ACC112 (cell line): Measurements from ENCODE around the gene CSRNP2.

Experiments used
- H2AFZ ChIP-seq: fragments of 200-600 bp; sonication (generic); one replicate; pipeline ENCODE4 v1.6.0; 2017; ENCODE audit warnings: antibody characterized with exemption, low read length; ENCODE audit not compliant: unreplicated experiment
- H3K27ac ChIP-seq: fragments of 200-600 bp; sonication (generic); 2 replicates; pipeline ENCODE4 v1.5.1; 2014; ENCODE audit warnings: low read depth, mild to moderate bottlenecking, antibody characterized with exemption, low read length, moderate library complexity
- H3K27me3 ChIP-seq: fragments of 200-600 bp; sonication (generic); 2 replicates; pipeline ENCODE4 v1.6.1; 2014; ENCODE audit warnings: mild to moderate bottlenecking, antibody characterized with exemption, low read length, moderate library complexity, mixed read lengths; ENCODE audit not compliant: insufficient read depth
- H3K36me3 ChIP-seq: fragments of 200-600 bp; sonication (generic); 2 replicates; pipeline ENCODE4 v1.6.1; 2016; ENCODE audit warnings: mild to moderate bottlenecking, antibody characterized with exemption, low read length, moderate library complexity, mixed read lengths; ENCODE audit not compliant: insufficient read depth
- H3K4me1 ChIP-seq: fragments of 200-600 bp; sonication (generic); one replicate; pipeline ENCODE4 v1.6.1; 2016; ENCODE audit warnings: low read length, mixed read lengths; ENCODE audit not compliant: insufficient read depth, unreplicated experiment, control insufficient read depth
- H3K4me3 ChIP-seq: fragments of 200-600 bp; sonication (generic); 2 replicates; pipeline ENCODE4 v1.5.1; 2014; ENCODE audit warnings: mild to moderate bottlenecking, low read depth, low read length
- H3K79me2 ChIP-seq: fragments of 200-600 bp; sonication (generic); one replicate; pipeline ENCODE4 v1.6.0; 2016; ENCODE audit warnings: low read length; ENCODE audit not compliant: control insufficient read depth, unreplicated experiment, insufficient read depth

The CSRNP2 gene

GRCh38 chr12:51056242-51056641 lies 27.2 kb downstream of the CSRNP2 start:
- no peaks in the 10 kb centered on the region for H3K27me3 ChIP-seq
- H2AFZ ChIP-seq = no peak overlapping the region
- H3K27ac ChIP-seq = no peak overlapping the region
- H3K79me2 ChIP-seq = no peaks in the 10 kb centered on the region
- H3K4me3 ChIP-seq = no peak overlapping the region
- H3K36me3 ChIP-seq = peaks cover 24% of the 10 kb centered on the region; the same call in 1 of the 2 replicates
- H3K4me1 ChIP-seq = peaks cover 6% of the 10 kb centered on the region

GRCh38 chr12:51055060-51055459 lies 28.3 kb downstream of the CSRNP2 start:
- no peaks in the 10 kb centered on the region for H3K27me3 ChIP-seq
- no peak overlapping the region for H2AFZ ChIP-seq
- no peak overlapping the region for H3K4me3 ChIP-seq
- peaks cover 6% of the 10 kb centered on the region for H3K4me1 ChIP-seq
- H3K27ac ChIP-seq = no peak overlapping the region
- H3K79me2 ChIP-seq = no peaks in the 10 kb centered on the region
- peaks cover 20% of the 10 kb centered on the region; the same call in 1 of the 2 replicates for H3K36me3 ChIP-seq

- Histone ChIP-seq H3K36me3 (peaks cover 15% of the 10 kb centered on the region), H3K4me1 (peaks cover 15% of the 10 kb centered on the region), H2AFZ (no peak overlapping the region), H3K27me3 (no peaks in the 10 kb centered on the region), H3K4me3 (no peak overlapping the region), H3K79me2 (peaks cover 18% of the 10 kb centered on the region), H3K27ac (no peak overlapping the region)
These were observed 31.6 kb downstream of the CSRNP2 start for GRCh38 chr12:51051787-51052186.

GRCh38 chr12:51049525-51049924 lies 33.9 kb downstream of the CSRNP2 start:
- Histone ChIP-seq H3K27ac (no peak overlapping the region), H2AFZ (no peak overlapping the region), H3K79me2 (peaks cover 18% of the 10 kb centered on the region), H3K4me1 (peaks cover 10% of the 10 kb centered on the region), H3K4me3 (peak overlapping the region; percentile 93), H3K36me3 (peaks cover 13% of the 10 kb centered on the region), H3K27me3 (no peaks in the 10 kb centered on the region)

GRCh38 chr12:51048661-51049251 lies 34.6 kb downstream of the CSRNP2 start:
- H2AFZ ChIP-seq = peak overlapping the region; percentile 95
- H3K27me3 ChIP-seq = no peaks in the 10 kb centered on the region

GRCh38 chr12:51047655-51048540 lies 35.5 kb downstream of the CSRNP2 start, which contains the start of gene LETMD1:
Gene LETMD1, plus strand, starts transcription at chr12:51048327. Its CDS starts 30 bp downstream, at chr12:51048357.
- Histone ChIP-seq H3K36me3 (peaks cover 4% of the 10 kb centered on the region), H3K27ac (peak within 1 kb of the TSS; percentile 48), H3K27me3 (no peaks in the 10 kb centered on the region), H3K79me2 (peaks cover 18% of the 10 kb centered on the region), H3K4me3 (peak within 1 kb of the TSS; percentile 93), H2AFZ (peak within 1 kb of the TSS; percentile 95), H3K4me1 (peaks cover 10% of the 10 kb centered on the region)

More at GRCh38 chr12:51048661-51049251, 34.6 kb downstream of the CSRNP2 start:
- H3K4me1 ChIP-seq = peaks cover 10% of the 10 kb centered on the region
- peak overlapping the region; percentile 93 for H3K4me3 ChIP-seq
- peaks cover 6% of the 10 kb centered on the region for H3K36me3 ChIP-seq
- peaks cover 18% of the 10 kb centered on the region for H3K79me2 ChIP-seq
- peak overlapping the region; percentile 46 for H3K27ac ChIP-seq

- H3K27me3 ChIP-seq = no peaks in the 10 kb centered on the region
- no peaks in the 10 kb centered on the region for H3K36me3 ChIP-seq
- no peak overlapping the region for H3K4me3 ChIP-seq
- no peak overlapping the region for H2AFZ ChIP-seq
- peaks cover 7% of the 10 kb centered on the region for H3K4me1 ChIP-seq
- H3K27ac ChIP-seq = no peak overlapping the region
- no peaks in the 10 kb centered on the region for H3K79me2 ChIP-seq
These were observed 47.1 kb downstream of the CSRNP2 start for GRCh38 chr12:51036279-51036678.

- no peak overlapping the region for H3K27ac ChIP-seq
- H3K4me3 ChIP-seq = no peak overlapping the region
- no peaks in the 10 kb centered on the region for H3K79me2 ChIP-seq
- H3K4me1 ChIP-seq = peaks cover 7% of the 10 kb centered on the region
- H2AFZ ChIP-seq = no peak overlapping the region
- no peaks in the 10 kb centered on the region for H3K36me3 ChIP-seq
- no peaks in the 10 kb centered on the region for H3K27me3 ChIP-seq
These were observed 49.8 kb downstream of the CSRNP2 start for GRCh38 chr12:51033457-51034089.

- H3K27me3 ChIP-seq = no peaks in the 10 kb centered on the region
- no peak overlapping the region for H3K4me3 ChIP-seq
- H3K27ac ChIP-seq = no peak overlapping the region
- H3K36me3 ChIP-seq = no peaks in the 10 kb centered on the region
- peaks cover 5% of the 10 kb centered on the region for H3K4me1 ChIP-seq
- H2AFZ ChIP-seq = no peak overlapping the region
- no peaks in the 10 kb centered on the region for H3K79me2 ChIP-seq
These were observed 50.3 kb downstream of the CSRNP2 start for GRCh38 chr12:51033048-51033447.

- Histone ChIP-seq H3K27ac (no peak overlapping the region), H2AFZ (peak overlapping the region; percentile 33), H3K36me3 (no peaks in the 10 kb centered on the region), H3K4me3 (peak overlapping the region; percentile 52), H3K4me1 (peaks cover 7% of the 10 kb centered on the region), H3K27me3 (no peaks in the 10 kb centered on the region), H3K79me2 (peaks cover 18% of the 10 kb centered on the region)
These were observed 54.6 kb downstream of the CSRNP2 start for GRCh38 chr12:51028813-51029150.
